Stimulated activated naive CD8-positive, alpha-beta T cell treated with anti-CD3 and anti-CD28 coated beads, Interleukin-15, amount 100 ng/mL, for 72 hours (primary cell): ENCODE results near the gene ANKRD40.

Experiments used
- ATAC-seq: fragments of 150-1000 bp; cut with Tn5 transposase; 2 replicates; pipeline ENCODE4 v1.10.0; 2021; ENCODE audit warnings: mild to moderate bottlenecking, moderate library complexity
- DNase-seq, 2 donors: peaks; one replicate each; pipeline ENCODE4 v3.0.0; 2021 to 2022
- H3K27ac Mint-ChIP-seq, 2 donors: one replicate each; pipeline ENCODE4 v1.8.0; 2022; ENCODE audit warnings: mild to moderate bottlenecking in 2 of 2, mixed read lengths in 2 of 2, moderate library complexity in 2 of 2
- H3K27me3 Mint-ChIP-seq: one replicate; pipeline ENCODE4 v1.8.0; 2022; ENCODE audit warnings: mixed read lengths
- H3K4me1 Mint-ChIP-seq: one replicate; pipeline ENCODE4 v1.8.0; 2022; ENCODE audit warnings: mild to moderate bottlenecking, mixed read lengths
- H3K4me3 Mint-ChIP-seq, 2 donors: one replicate each; pipeline ENCODE4 v1.8.0; 2022; ENCODE audit warnings: mild to moderate bottlenecking in 2 of 2, mixed read lengths in 2 of 2, moderate library complexity in 1 of 2
- H3K9me3 Mint-ChIP-seq, 2 donors: one replicate each; pipeline ENCODE4 v1.8.0; 2022; ENCODE audit warnings: mixed read lengths in 2 of 2

Gene ANKRD40

GRCh38 chr17:50668838-50669581, 38.7 kb downstream of the ANKRD40 start:
- Mint-ChIP-seq H3K4me1 (no peaks in the 10 kb centered on the region), H3K4me3 (no peak overlapping the region), H3K9me3 (no peaks in the 10 kb centered on the region), H3K27me3 (no peaks in the 10 kb centered on the region), H3K27ac (peak overlapping the region in 1 of 2 donors; percentile 61)
- DNase-seq (no peak), ATAC-seq (no peak)

GRCh38 chr17:50668025-50668837, 39.5 kb downstream of the ANKRD40 start:
- peaks cover 2% of the 10 kb centered on the region for H3K4me1 Mint-ChIP-seq
- DNase-seq: no peak
- H3K27me3 Mint-ChIP-seq: no peaks in the 10 kb centered on the region
- ATAC-seq: no peak
- H3K4me3 Mint-ChIP-seq: no peak overlapping the region
- H3K9me3 Mint-ChIP-seq: no peaks in the 10 kb centered on the region
- H3K27ac Mint-ChIP-seq: no peak overlapping the region

GRCh38 chr17:50667259-50668024, 40.3 kb downstream of the ANKRD40 start:
- no peak overlapping the region for H3K27ac Mint-ChIP-seq
- H3K4me3 Mint-ChIP-seq: no peak overlapping the region
- H3K27me3 Mint-ChIP-seq: no peaks in the 10 kb centered on the region
- peaks cover 10% of the 10 kb centered on the region for H3K4me1 Mint-ChIP-seq
- ATAC-seq (no peak), DNase-seq (no peak)
- no peaks in the 10 kb centered on the region for H3K9me3 Mint-ChIP-seq

- peak overlapping the region in 1 of 2 donors; percentile 16 for H3K27ac Mint-ChIP-seq
- H3K4me1 Mint-ChIP-seq: peaks cover 21% of the 10 kb centered on the region
- H3K4me3 Mint-ChIP-seq: no peak overlapping the region
- DNase-seq (no peak), ATAC-seq (no peak)
- H3K9me3 Mint-ChIP-seq: no peaks in the 10 kb centered on the region
- no peaks in the 10 kb centered on the region for H3K27me3 Mint-ChIP-seq
Measured at GRCh38 chr17:50666316-50666715, 41.4 kb downstream of the ANKRD40 start.

- no peak overlapping the region for H3K4me3 Mint-ChIP-seq
- ATAC-seq: no peak
- peak overlapping the region in 1 of 2 donors; percentile 21 for H3K27ac Mint-ChIP-seq
Measured at GRCh38 chr17:50665838-50666237, 41.9 kb downstream of the ANKRD40 start.

GRCh38 chr17:50664788-50665458, 42.8 kb downstream of the ANKRD40 start:
- Mint-ChIP-seq H3K27ac (no peak overlapping the region), H3K9me3 (no peaks in the 10 kb centered on the region), H3K4me3 (no peak overlapping the region), H3K4me1 (peaks cover 30% of the 10 kb centered on the region), H3K27me3 (no peaks in the 10 kb centered on the region)
- DNase-seq (no peak), ATAC-seq (no peak)

More at GRCh38 chr17:50665838-50666237, 41.9 kb downstream of the ANKRD40 start:
- H3K9me3 Mint-ChIP-seq: no peaks in the 10 kb centered on the region
- H3K27me3 Mint-ChIP-seq: no peaks in the 10 kb centered on the region
- DNase-seq: no peak
- H3K4me1 Mint-ChIP-seq: peaks cover 26% of the 10 kb centered on the region

GRCh38 chr17:50663812-50664374, 43.8 kb downstream of the ANKRD40 start:
- ATAC-seq (no peak), DNase-seq (no peak)
- peaks cover 30% of the 10 kb centered on the region for H3K4me1 Mint-ChIP-seq
- no peak overlapping the region for H3K4me3 Mint-ChIP-seq
- peaks cover 1% of the 10 kb centered on the region for H3K27me3 Mint-ChIP-seq
- peak overlapping the region in 1 of 2 donors; percentile 17 for H3K27ac Mint-ChIP-seq
- no peaks in the 10 kb centered on the region for H3K9me3 Mint-ChIP-seq

- Mint-ChIP-seq H3K4me3 (no peak overlapping the region), H3K27me3 (peaks cover 13% of the 10 kb centered on the region), H3K9me3 (no peaks in the 10 kb centered on the region), H3K27ac (peak overlapping the region; percentile 75 to 89), H3K4me1 (peaks cover 30% of the 10 kb centered on the region)
- no peak for DNase-seq
- ATAC-seq: no peak
Measured at GRCh38 chr17:50662632-50663225, 45.0 kb downstream of the ANKRD40 start.

- Mint-ChIP-seq H3K27ac (peak overlapping the region; percentile 79 to 81), H3K9me3 (no peaks in the 10 kb centered on the region), H3K4me3 (peak overlapping the region in 1 of 2 donors; percentile 38), H3K27me3 (peaks cover 16% of the 10 kb centered on the region), H3K4me1 (peaks cover 30% of the 10 kb centered on the region)
- ATAC-seq (peak; percentile 68), DNase-seq (peak in 1 of 2 donors; percentile 20)
Measured at GRCh38 chr17:50661795-50662391, 45.8 kb downstream of the ANKRD40 start.

- H3K4me3 Mint-ChIP-seq: peak overlapping the region in 1 of 2 donors; percentile 38
- ATAC-seq: no peak
- H3K27me3 Mint-ChIP-seq: peaks cover 16% of the 10 kb centered on the region
- H3K27ac Mint-ChIP-seq: peak overlapping the region; percentile 79 to 94
- no peaks in the 10 kb centered on the region for H3K9me3 Mint-ChIP-seq
- peaks cover 30% of the 10 kb centered on the region for H3K4me1 Mint-ChIP-seq
- no peak for DNase-seq
Measured at GRCh38 chr17:50661348-50661747, 46.4 kb downstream of the ANKRD40 start.

- H3K27me3 Mint-ChIP-seq: peaks cover 16% of the 10 kb centered on the region
- peaks cover 30% of the 10 kb centered on the region for H3K4me1 Mint-ChIP-seq
- ATAC-seq (no peak), DNase-seq (no peak)
- H3K9me3 Mint-ChIP-seq: no peaks in the 10 kb centered on the region
- no peak overlapping the region for H3K4me3 Mint-ChIP-seq
- H3K27ac Mint-ChIP-seq: peak overlapping the region in 1 of 2 donors; percentile 94
Measured at GRCh38 chr17:50660887-50661345, 46.8 kb downstream of the ANKRD40 start.

- Mint-ChIP-seq H3K27ac (peak overlapping the region; percentile 88 to 94), H3K4me1 (peaks cover 30% of the 10 kb centered on the region), H3K4me3 (no peak overlapping the region), H3K27me3 (peaks cover 16% of the 10 kb centered on the region), H3K9me3 (no peaks in the 10 kb centered on the region)
- DNase-seq: no peak
- ATAC-seq: no peak
Measured at GRCh38 chr17:50660042-50660886, 47.5 kb downstream of the ANKRD40 start.

GRCh38 chr17:50659179-50659578, 48.5 kb downstream of the ANKRD40 start:
- peaks cover 16% of the 10 kb centered on the region for H3K27me3 Mint-ChIP-seq
- no peak overlapping the region for H3K4me3 Mint-ChIP-seq
- ATAC-seq: no peak
- DNase-seq: no peak
- H3K9me3 Mint-ChIP-seq: no peaks in the 10 kb centered on the region
- no peak overlapping the region for H3K27ac Mint-ChIP-seq
- peaks cover 30% of the 10 kb centered on the region for H3K4me1 Mint-ChIP-seq
